Mucosa of rectum (tissue), 2 donors: ENCODE results near the gene HDGFL2.
"Not testable (repeated sequence)": the region's sequence is repeated elsewhere in the genome, so short reads cannot be mapped to it uniquely, and the experiment has no call there.

ENCODE experiments used
- H3K27ac ChIP-seq, 2 donors: one replicate each; pipeline ENCODE4 v1.7.0; 2013; ENCODE audit warnings: inconsistent platforms in 2 of 2, low read depth in 2 of 2, low read length in 2 of 2
- H3K27me3 ChIP-seq, 2 donors: one replicate each; pipeline ENCODE4 v1.7.0; 2013; ENCODE audit warnings: low read length in 2 of 2; ENCODE audit not compliant: control insufficient read depth in 2 of 2, insufficient read depth in 2 of 2
- H3K36me3 ChIP-seq, 2 donors: one replicate each; pipeline ENCODE4 v1.7.0; 2013; ENCODE audit warnings: low read length in 2 of 2; ENCODE audit not compliant: control insufficient read depth in 2 of 2, insufficient read depth in 2 of 2
- H3K4me1 ChIP-seq, 2 donors: one replicate each; pipeline ENCODE4 v1.7.0; 2013; ENCODE audit warnings: low read length in 2 of 2, mild to moderate bottlenecking in 1 of 2; ENCODE audit not compliant: control insufficient read depth in 2 of 2, insufficient read depth in 2 of 2
- H3K4me3 ChIP-seq, 2 donors: one replicate each; pipeline ENCODE4 v1.7.0; 2013; ENCODE audit warnings: low read length in 2 of 2
- H3K9ac ChIP-seq, 2 donors: one replicate each; pipeline ENCODE4 v1.7.0; 2013; ENCODE audit warnings: low read length in 2 of 2, low read depth in 1 of 2, mild to moderate bottlenecking in 1 of 2
- H3K9me3 ChIP-seq, 2 donors: one replicate each; pipeline ENCODE4 v1.7.0; 2013; ENCODE audit warnings: low read length in 2 of 2; ENCODE audit not compliant: control insufficient read depth in 2 of 2
- donor health status: healthy.
- donor health status: Normal muscosa, but diverticular disease.

The HDGFL2 gene

GRCh38 chr19:4522291-4523002 is 50.4 kb downstream of the HDGFL2 start:
- H3K27me3 ChIP-seq = no peaks in the 10 kb centered on the region
- H3K27ac ChIP-seq = no peak overlapping the region
- no peaks in the 10 kb centered on the region for H3K9me3 ChIP-seq
- H3K4me1 ChIP-seq = no peaks in the 10 kb centered on the region
- no peak overlapping the region for H3K9ac ChIP-seq
- no peak overlapping the region for H3K4me3 ChIP-seq
- no peaks in the 10 kb centered on the region for H3K36me3 ChIP-seq

- Histone ChIP-seq H3K27me3 (no peaks in the 10 kb centered on the region), H3K9me3 (no peaks in the 10 kb centered on the region), H3K9ac (no peak overlapping the region), H3K27ac (no peak overlapping the region), H3K4me3 (no peak overlapping the region), H3K4me1 (no peaks in the 10 kb centered on the region), H3K36me3 (no peaks in the 10 kb centered on the region)
Observed at GRCh38 chr19:4523306-4524110, 51.4 kb downstream of the HDGFL2 start.

GRCh38 chr19:4524808-4525562 is 52.9 kb downstream of the HDGFL2 start:
- H3K27me3 ChIP-seq = no peaks in the 10 kb centered on the region
- no peak overlapping the region for H3K27ac ChIP-seq
- H3K4me3 ChIP-seq = no peak overlapping the region
- H3K9ac ChIP-seq = no peak overlapping the region
- H3K36me3 ChIP-seq = no peaks in the 10 kb centered on the region
- H3K9me3 ChIP-seq = no peaks in the 10 kb centered on the region
- no peaks in the 10 kb centered on the region for H3K4me1 ChIP-seq

DNA sequence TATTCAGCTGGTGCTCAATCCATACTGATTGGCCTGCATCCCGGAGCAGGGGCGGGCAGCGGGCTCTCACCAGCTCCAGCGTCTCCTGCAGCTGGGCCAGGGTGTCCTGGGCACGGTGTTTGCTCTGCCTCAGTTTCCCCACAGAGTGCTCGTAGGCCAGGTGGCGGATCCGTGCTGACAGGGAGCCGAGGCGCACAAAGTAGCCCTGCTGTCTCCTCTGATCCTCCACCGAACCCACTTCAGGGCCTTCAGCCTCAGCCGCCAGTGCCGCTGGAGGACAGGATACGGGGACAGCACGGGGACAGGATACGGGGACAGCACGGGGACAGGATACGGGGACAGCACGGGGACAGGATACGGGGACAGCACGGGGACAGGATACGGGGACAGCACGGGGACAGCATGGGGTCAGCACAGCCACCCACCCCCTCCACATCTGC is 53.5 kb downstream of the HDGFL2 start:
- H3K36me3 ChIP-seq = no peaks in the 10 kb centered on the region
- no peak overlapping the region for H3K27ac ChIP-seq
- H3K9me3 ChIP-seq = no peaks in the 10 kb centered on the region
- no peaks in the 10 kb centered on the region for H3K27me3 ChIP-seq
- no peak overlapping the region for H3K9ac ChIP-seq
- no peak overlapping the region for H3K4me3 ChIP-seq
- H3K4me1 ChIP-seq = no peaks in the 10 kb centered on the region

GRCh38 chr19:4527377-4527776 is 55.3 kb downstream of the HDGFL2 start:
- H3K36me3 ChIP-seq, H3K9me3 ChIP-seq, H3K4me1 ChIP-seq, H3K27me3 ChIP-seq, H3K4me3 ChIP-seq, H3K27ac ChIP-seq, H3K9ac ChIP-seq: not testable (repeated sequence)

DNA sequence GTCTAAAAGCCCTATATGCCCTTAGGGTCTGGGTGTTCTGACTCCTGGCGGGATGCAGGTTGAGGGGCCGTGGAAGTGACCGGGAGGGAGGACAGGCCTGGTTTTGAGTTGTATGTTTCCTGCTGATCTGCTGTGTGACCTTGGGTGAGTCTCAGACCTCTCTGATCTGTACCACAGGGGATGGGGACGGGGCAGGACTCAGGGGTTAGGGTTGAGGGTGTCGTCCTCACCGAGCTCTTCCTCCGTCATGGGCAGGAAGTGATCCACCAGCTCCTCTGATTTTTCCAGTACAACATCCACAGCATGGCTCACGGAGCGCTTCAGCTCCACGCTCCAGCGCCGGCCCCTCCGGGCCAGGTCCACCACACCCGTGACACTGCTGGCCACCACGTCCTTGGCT is 56.7 kb downstream of the HDGFL2 start:
- no peaks in the 10 kb centered on the region for H3K27me3 ChIP-seq
- no peaks in the 10 kb centered on the region for H3K4me1 ChIP-seq
- no peak overlapping the region for H3K9ac ChIP-seq
- H3K4me3 ChIP-seq = no peak overlapping the region
- no peaks in the 10 kb centered on the region for H3K9me3 ChIP-seq
- no peaks in the 10 kb centered on the region for H3K36me3 ChIP-seq
- H3K27ac ChIP-seq = no peak overlapping the region

GRCh38 chr19:4529924-4530522 is 57.9 kb downstream of the HDGFL2 start:
- no peaks in the 10 kb centered on the region for H3K36me3 ChIP-seq
- no peaks in the 10 kb centered on the region for H3K27me3 ChIP-seq
- no peak overlapping the region for H3K27ac ChIP-seq
- H3K4me3 ChIP-seq = no peak overlapping the region
- H3K4me1 ChIP-seq = no peaks in the 10 kb centered on the region
- H3K9ac ChIP-seq = no peak overlapping the region
- no peaks in the 10 kb centered on the region for H3K9me3 ChIP-seq

GRCh38 chr19:4531562-4532165 is 59.6 kb downstream of the HDGFL2 start:
- H3K9ac ChIP-seq = no peak overlapping the region

DNA sequence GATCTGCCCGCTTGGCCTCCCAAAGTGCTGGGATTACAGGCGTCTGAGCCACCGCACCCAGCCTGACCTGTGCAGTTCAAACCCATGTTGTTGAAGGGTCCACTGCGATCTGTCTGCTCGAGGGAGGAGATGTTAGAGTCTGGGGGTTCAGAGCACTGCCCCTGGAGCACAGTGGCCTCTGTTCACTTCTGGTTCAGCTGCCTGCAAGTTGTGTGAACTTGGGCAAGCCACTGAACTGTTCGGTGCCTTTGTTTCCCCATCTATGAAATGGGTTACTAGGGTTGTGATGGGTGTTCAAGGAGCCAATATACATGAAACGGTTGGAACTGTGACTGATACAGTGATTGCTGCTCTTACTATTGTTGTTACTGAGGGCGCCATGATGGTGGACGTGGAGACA is 61.2 kb downstream of the HDGFL2 start:
- Histone ChIP-seq H3K4me1 (peaks cover 3 to 8% of the 10 kb centered on the region in 2 donors), H3K4me3 (no peak overlapping the region), H3K27ac (no peak overlapping the region)

More at GRCh38 chr19:4531562-4532165, 59.6 kb downstream of the HDGFL2 start:
- H3K4me3 ChIP-seq = no peak overlapping the region
- no peaks in the 10 kb centered on the region for H3K9me3 ChIP-seq
- H3K36me3 ChIP-seq = no peaks in the 10 kb centered on the region
- H3K4me1 ChIP-seq = peaks cover 3 to 8% of the 10 kb centered on the region in 2 donors
- peaks cover 0 to 5% of the 10 kb centered on the region in 2 donors for H3K27me3 ChIP-seq
- H3K27ac ChIP-seq = no peak overlapping the region

More for the DNA sequence above, 61.2 kb downstream of the HDGFL2 start:
- peaks cover 0 to 5% of the 10 kb centered on the region in 2 donors for H3K27me3 ChIP-seq
- no peaks in the 10 kb centered on the region for H3K36me3 ChIP-seq
- H3K9me3 ChIP-seq = no peaks in the 10 kb centered on the region
- H3K9ac ChIP-seq = no peak overlapping the region
